Hypothalamus (tissue), 51 donors: ENCODE results near the gene CRHR1.

ENCODE experiments used
- DNase-seq, 51 donors: peaks; one replicate each; lab custom pipeline; 2025; lab: John Stamatoyannopoulos, UW

Gene CRHR1

DNA sequence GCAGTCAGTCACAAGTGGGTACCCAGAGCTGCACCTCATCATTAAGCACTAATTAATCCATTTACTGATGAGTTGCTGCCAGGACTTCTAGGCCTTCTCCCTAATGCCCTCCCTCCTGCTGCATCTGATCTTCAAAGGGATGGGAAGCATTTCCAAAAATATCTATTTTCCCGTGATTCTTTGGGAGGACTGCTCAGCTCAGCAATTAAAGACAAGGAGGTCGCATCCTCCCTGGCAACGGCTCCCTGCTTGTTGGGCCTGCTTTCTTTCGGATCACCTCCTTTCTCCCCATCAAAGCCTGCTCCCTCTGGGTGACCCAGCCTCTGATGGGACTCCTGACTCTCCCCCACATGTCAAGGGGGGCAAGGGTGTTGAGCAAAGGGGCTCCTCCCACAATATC, 34.6 kb downstream of the CRHR1 start:
- DNase-seq = peak in 3 of 51 donors; percentile 5 to 45 (median 8)

DNA sequence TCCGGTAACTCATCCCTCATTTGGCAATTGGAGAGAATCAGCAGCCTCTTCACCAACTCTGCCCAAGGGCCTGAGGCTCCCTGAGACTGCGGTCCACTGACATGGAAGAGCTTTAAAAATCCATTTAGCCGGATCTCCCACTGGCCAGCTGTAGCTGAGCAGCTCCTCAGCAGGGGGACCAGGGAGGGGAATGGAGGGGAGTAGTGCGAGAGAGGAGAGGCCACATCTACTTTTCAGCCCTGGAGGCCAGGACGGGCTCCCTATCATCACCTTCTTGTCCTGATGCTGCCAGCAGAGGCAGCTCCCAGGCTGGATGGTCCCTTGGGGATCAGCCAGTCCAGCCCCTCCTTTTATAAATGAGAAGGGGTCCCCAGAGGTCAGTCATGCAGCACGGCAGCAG, 35.5 kb downstream of the CRHR1 start:
- DNase-seq = no peak

- DNase-seq = no peak
Observed at GRCh38 chr17:45820052-45820780, 36.1 kb downstream of the CRHR1 start.

- no peak for DNase-seq
Observed at GRCh38 chr17:45821147-45821546, 37.0 kb downstream of the CRHR1 start.

- DNase-seq = no peak
Observed at GRCh38 chr17:45823598-45823997, 39.5 kb downstream of the CRHR1 start.

- DNase-seq = no peak
Observed at GRCh38 chr17:45824475-45824874, 40.4 kb downstream of the CRHR1 start.

- no peak for DNase-seq
Observed at GRCh38 chr17:45824901-45825492, 40.9 kb downstream of the CRHR1 start.

GRCh38 chr17:45825792-45826191, 41.7 kb downstream of the CRHR1 start:
- peak in 25 of 51 donors; percentile 10 to 70 (median 39) for DNase-seq

DNA sequence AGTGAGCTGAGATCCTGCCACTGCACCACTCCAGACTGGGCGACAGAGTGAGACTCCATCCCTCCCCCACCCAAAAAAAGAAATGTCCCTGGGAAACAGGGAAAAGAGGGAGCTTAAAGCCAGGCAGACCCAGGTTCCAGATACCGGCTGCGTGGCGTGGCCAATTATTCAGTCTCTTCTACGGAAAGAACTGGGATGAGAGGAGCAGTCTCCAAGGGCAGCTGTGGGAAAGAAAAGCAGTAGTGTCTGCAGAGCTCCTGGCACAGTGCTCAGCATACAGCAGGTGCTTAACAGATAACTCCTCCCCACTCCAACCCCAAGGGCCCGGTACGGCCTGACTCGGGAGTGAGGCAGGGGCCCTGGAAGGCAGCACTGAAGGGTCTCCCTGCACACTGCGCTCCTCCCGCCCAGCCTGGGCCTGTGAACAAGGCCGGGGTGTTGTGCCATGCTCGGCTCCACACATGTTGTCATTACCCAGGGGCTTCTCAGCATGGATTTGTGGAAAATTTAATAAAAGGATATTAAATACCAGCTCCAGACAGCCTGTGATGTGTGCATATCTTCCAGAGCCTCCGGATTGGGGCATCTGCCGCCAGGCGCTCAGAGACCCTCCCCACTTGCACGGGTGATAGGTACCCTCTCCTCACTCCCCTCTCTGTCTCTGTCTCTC, 42.9 kb downstream of the CRHR1 start:
- peak in 1 of 51 donors; percentile 19 for DNase-seq

- DNase-seq = no peak
Observed at GRCh38 chr17:45828171-45828570, 44.1 kb downstream of the CRHR1 start.

DNA sequence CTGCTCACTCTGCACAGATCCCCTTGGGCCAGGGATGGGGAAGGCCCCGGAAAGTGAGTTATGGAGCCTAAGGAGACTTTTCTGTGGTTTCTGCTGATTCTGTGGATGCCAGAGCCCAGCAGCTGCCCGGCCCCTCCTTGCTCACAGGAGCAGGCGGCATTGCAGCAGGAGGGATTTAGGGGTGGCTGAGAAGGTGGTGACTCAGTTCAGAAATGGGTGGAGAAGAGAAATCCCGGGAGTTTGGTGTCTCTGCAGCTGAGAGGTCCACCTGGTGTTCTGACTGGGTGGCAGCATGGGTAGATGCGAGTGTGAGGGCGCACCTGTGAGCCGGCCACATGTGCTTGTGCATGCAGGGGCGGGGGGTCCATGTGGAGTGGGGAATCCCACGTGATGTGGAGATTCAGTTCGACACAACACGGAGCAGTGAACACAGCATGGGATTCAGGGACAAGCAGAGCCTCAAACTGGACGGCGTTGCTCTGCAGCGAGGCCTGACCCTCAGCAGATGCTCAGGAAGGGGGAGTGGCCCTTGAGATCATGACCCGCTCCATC, 44.5 kb downstream of the CRHR1 start:
- peak in 2 of 51 donors; percentile 10 for DNase-seq

DNA sequence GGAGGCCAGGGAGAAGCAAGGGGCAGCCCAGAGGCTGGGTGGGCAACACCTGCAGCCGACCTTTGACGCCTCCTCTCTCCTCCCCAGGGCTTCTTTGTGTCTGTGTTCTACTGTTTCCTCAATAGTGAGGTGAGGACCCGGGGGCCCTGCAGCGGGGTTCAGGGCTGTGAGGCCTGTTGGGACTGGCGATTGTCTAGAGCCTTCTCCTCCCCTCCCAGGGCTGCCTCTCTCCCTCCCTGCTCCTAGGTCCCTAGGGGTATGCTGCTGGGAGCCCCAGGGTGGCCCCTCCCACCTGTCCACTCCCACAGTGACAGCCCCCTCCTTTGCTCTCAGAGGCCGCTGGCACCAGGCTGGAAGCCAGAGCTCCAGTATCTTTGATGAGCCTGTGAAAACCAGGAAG, 49.8 kb downstream of the CRHR1 start:
- DNase-seq = no peak

- DNase-seq = no peak
Observed at GRCh38 chr17:45834471-45835396, 50.6 kb downstream of the CRHR1 start.

DNA sequence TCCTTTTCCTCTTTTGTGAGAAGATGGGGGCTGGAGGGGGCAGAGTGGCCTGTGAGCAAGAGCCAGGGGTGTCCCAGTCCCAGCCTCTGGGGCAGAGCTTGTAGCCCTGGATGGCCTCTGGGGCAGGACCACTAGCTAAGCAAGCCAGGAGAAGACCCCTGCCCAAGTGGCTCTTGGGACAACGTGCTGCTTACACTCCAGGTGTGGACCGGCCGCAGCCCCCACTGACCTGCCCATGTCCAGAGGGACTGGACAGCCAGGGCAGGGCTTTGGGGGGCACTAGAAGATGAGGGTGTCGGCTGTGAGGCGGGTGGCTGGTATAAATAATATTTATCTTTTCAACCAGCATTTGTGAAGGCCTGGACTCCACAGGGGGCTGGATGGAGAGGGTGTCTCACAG, 51.4 kb downstream of the CRHR1 start:
- DNase-seq = no peak

DNA sequence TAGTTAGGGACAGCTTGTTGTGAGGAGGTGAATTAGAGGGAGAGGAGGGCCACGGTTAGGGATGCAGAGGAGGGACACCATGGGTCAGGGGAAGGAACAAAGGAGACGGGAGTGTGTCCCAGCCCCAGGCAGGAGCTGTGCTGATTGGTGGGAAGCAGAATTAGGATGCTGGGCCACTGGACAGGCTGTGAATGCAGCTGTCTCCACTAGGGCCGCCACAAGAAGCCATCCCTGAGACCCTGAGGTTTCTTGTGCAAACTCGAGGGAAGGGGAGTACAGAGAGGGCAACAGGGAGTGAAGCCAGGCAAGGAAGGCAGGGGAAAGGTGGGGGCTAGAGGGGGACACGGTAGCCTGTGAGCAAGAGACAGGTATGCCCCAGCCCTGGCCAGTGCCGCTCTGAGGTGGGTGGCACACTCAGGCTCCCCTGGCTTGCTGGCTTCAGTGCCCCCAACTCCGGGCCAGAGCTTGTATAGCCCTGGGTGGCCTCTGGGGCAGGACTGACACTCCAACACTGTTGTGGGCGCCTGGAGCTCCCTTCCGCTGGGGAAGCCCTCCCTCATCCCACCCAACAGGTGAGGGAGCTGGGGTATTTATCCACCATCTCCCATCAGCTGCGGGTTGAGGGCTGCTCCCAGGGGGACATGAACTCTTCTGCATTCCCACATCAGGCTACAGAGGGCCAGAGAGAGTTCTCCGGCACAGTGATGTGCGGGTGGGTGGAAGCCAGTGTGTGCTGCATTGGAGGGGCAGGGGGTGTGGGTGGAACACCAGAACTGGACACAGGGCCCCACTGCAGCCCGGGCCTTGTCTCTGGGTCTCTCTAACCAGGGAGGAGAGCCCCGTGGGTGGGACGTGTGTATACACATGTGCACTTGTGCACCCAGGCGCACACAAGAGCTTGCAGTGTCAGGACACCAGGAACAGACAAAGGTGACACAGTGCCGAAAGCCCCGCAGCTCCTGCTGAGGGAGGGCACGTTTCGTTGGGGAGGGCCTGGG, 52.2 kb downstream of the CRHR1 start:
- DNase-seq = no peak

GRCh38 chr17:45837187-45837586, 53.1 kb downstream of the CRHR1 start:
- DNase-seq = no peak

DNA sequence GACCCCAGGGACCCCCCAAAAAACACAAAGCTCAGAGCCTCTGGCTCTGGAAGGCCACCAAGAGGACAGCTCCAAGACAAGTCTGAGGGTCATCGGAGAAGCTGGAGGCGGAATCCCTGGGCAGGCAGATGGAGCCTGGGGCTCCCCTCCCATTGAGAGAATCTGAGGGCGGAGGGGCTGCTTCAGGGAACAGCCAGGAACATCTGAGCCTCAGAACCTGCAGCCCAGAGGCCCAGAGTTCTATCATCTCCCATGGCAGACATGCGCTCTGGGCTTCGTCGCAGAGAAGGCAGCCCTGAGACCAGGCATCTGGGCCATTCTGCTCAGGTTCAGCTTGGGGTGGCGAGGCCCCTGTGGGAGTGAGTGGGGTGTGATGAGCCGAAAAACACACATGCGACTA, 53.5 kb downstream of the CRHR1 start:
- DNase-seq = no peak

DNA sequence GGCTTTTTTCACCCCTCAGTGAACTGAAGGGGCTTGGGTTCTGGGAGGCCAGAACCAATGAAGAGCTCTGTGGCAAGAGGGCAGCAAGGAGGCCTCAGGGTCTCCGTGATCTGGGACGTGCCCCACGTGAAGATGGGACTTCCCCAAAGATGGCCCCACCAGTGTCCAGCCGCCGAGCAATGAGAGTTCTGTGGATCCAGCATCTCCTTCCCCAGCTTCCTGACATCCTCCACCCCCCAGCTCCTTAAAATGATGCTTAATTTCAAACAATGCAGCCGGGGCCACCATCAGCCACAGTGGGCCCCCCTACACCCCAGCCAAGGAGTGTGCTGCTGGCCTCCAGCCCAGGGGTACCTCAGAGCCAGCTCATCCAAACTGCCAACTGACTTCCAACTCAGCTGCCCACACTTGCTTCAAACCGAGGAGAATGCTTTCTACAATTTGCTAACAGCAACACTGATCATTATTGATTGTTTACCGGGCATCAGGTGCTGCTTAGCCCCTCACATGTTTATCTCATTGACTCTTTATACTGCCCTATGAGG, 54.7 kb downstream of the CRHR1 start:
- DNase-seq = no peak

DNA sequence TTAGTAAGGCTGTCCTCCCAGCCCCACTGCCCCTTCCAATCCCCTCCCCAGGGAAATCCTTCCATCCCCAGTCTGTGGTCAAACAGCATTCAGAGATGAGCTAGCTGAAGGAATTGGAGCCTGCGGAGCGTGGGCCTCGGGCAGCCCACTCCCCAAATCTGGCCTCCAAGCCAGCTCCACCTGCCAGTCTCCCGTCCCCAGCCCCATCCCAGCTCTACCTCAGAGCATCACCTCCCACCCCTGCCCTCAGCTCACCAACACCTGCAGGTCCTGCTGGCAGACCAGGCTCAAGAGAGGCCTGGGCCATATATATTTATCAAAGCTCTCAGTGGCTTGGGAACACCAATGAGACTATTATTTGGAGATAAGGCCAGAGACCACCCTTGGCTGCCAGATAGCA, 55.3 kb downstream of the CRHR1 start:
- no peak for DNase-seq
